NCI-H526 treated with DMSO at 0.1 percent for 48 hours (cell line): ENCODE results near the gene MCFD2.

Experiments used
- DNase-seq: peaks from one replicate; lab custom pipeline; 2025; lab: John Stamatoyannopoulos, UW

The MCFD2 gene

DNA sequence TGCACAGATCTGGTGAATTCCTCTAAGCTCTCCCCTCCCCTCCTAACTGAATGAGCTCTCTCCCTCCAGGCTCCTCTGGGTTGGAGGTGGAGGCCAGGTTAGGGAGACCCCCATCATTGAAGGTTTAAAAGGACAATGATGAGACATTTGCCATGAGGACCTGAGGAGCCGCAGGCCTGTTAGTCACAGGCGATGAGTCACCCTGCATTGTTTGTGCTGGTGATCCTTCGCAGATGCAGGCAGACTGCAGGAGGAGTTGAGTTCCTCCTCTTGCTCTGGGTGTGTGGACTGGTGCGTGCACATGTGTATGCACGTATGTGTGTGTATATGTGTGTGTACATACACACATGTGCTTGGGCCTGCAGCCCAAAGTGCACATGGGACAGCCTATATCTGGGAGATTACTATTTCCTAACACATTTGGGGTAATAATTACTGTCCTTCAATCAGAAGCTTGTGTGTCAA lies 42.0 kb downstream of the MCFD2 start:
- DNase-seq = no peak

DNA sequence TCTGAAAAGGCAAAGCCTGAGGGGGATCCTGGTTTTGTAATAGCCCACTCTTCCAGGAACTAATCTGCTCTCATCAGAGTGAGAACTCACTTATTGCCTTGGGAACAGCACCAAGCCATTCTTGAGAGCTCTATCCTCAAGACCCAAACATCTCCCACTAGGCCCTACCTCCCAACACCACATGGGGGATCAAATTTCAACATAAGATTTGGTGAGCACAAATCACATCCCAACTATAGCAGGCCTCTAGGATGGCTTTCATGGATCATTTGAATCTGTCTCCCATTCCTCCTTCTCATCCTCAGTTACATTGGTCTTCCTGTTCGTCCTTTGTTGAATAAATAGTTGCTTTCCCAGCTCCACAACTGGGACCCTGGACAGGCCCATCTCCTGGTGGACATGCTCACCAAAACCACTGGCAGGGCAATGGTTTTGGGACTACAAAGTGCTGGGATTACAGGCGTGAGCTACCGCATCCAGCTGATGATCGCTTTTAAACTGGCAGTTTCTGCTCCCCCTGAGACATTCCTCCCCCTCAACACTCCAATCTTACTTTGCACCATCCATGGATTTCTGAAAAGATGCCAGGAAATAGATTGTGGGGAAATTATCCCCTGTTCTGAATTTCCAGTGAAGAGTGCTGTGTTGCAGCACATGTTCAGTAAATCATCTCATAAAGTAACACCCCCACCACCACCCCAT lies 42.6 kb downstream of the MCFD2 start:
- no peak for DNase-seq

DNA sequence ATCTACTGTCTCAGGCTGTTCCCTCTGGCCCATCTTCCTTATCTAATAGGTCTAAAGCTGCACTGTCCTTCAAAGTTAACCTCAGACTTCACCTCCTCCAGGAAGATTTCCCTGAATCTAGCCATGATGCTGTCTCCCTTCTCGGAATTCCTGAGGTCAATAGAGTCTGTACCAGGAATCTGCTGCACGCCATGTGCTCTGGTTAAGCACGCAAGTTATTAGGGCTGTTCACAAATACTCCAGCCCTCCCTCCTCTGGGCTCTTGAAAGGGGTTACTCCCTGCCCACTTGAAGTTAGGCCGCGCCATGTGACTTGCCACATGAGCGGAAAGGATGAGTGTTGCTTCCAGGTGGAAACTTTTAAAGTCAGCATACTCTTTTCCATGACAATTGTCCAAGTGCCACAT lies 43.6 kb downstream of the MCFD2 start:
- no peak for DNase-seq

DNA sequence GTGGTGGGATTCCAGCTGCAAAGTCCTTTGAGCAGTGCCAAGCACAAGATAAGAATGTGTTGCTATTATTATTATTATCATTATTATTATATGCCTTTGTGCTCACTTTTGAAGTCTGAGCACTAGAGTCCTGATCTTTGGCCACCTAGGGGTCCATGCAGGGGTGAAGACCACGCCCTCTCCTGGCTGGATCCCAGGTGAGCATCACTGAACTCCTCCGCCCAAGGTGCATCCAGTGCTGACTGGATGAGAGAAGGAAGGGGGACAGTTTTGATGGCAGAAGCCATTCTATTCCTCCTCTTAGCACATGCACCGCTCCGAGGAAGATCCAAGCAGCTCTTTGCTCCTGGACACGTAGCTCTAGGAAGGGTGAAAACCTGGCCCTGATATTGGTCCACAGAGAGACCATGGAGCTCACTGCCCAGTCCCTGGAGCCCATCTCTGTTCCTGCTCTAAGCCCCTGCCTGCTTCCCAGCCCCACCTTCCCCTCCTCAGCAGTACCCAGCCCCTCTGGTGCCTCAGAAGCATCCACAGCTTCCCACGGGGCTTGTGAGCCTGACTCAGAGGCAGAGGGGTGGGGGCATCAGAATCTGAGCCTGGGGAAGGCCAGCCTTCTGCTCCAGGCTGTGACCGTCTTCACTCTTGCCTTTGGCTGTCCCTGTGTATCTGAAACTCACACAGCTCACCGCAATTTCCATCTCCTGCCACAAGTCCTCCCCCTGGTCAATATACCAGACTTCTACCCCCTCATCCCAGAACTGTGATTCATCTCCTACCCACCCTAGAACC lies 45.4 kb downstream of the MCFD2 start:
- no peak for DNase-seq

GRCh38 chr2:46869621-46870020 lies 46.0 kb downstream of the MCFD2 start:
- DNase-seq = no peak

GRCh38 chr2:46866770-46867246 lies 48.8 kb downstream of the MCFD2 start:
- DNase-seq = no peak

DNA sequence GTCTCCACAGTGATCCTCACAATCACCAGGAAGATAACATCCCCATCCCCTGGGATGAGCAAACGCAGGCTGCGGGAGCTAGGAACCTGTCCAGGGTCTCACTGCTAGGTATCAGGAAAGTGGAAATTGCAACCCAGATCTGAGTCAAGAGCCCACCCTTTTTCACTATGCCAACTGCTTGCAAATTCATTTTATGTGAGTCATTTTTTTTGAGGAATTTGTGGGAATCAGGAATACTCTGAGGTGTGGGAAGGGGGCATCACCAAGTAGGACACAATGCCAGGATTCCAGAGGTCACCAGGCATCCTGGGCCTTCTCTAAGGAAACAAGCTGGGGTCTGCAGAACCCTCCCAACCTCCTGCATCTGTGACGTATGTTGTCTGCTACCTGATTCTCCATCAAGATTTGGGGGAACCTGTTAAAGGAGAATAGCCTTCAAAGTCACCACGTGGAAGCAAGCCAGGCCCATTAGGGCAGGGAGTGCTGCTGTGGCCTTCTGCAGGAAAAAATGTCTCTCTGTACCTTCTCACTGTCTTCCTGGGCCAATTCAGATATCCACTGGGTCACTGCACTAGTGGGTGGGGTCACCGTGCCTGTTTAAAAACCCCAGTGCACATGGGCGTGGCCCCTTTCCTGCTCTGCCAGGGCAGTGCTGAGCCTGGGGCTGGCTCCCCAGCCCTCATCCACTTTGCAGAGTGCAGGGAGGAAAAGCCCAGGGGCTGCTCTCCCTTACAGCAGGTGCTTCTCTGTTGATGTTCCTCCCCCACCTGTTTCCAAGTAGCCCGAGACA lies 50.2 kb downstream of the MCFD2 start:
- DNase-seq = no peak

DNA sequence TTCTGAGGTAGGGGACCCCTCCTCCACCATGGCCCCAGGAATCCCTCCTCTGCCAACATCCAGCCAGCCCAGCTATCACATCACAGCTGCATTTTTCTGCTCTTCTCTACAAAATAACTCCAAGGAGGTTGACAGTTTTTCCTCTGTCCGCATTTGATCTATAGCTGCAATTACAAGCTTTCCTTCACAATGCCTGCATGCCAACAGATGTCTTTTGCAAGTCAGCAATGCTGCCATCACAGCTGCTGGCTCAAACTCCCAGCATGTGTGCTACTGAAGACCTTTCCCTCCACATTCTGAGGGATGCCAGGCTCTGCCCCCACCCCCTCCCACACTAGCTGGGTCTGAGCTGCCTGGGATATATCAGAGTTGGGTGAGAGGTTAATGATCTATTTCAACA lies 51.7 kb downstream of the MCFD2 start:
- no peak for DNase-seq

GRCh38 chr2:46862514-46862913 lies 53.1 kb downstream of the MCFD2 start:
- no peak for DNase-seq

GRCh38 chr2:46861916-46862315 lies 53.7 kb downstream of the MCFD2 start:
- no peak for DNase-seq

- no peak for DNase-seq
These were observed 56.1 kb downstream of the MCFD2 start for GRCh38 chr2:46859482-46859881.

DNA sequence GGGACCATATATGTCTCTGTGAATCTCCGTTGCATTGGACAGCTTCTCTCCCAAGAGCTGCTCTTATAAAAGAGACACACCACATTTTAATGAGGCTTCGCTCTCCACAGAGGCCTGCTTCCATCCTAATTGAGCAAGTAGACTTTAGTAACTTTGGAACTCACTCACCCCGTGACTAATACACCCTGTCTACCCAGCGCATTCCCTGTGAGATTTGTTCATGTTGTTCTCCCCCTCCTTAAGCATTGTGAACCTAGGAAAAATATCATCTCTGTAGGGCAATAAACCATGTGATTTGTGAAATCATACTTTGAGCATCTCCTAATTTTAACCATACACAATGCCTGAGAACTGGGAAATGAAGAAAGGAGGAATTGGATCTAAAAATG lies 56.9 kb downstream of the MCFD2 start:
- no peak for DNase-seq

- no peak for DNase-seq
These were observed 57.5 kb downstream of the MCFD2 start for GRCh38 chr2:46857871-46858701.

DNA sequence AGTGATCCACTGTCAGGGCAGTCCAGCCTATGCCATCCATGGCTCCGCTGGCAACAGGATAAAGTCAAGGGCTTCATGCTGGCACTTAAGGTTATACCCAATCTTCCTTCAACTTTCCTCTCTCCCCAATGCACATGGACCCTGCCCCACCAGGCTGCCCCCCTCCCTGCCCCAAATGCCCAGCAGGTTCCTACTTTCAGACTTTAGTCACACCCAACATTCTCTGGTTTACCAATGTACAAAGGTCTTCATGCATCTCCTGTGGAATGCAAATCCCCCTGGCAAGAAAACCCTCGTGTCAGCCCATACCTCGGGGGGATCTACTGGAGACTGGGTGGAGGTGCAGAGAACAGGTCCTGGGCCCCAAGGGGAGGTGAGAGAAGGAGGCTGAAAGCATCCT lies 59.3 kb downstream of the MCFD2 start:
- DNase-seq = no peak

DNA sequence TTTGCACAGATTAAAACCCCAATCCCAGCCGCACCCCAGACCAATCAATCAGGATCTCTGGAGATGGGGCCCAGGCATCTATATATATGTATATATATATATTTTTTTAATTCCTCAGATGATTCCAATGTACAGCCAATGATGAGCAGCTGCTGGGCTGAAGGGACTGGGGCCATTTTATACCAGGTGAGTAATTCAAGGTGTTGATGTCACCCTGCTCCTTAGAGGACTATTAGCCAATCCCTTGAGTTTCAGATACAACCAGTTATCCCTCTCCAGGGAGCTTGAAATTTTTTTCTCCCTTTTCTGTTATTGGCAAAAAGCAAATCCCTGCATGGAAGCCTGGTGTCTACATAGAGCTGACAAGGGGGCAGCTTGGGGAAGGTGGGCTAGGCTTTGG lies 59.8 kb downstream of the MCFD2 start:
- no peak for DNase-seq

GRCh38 chr2:46854260-46854659 lies 61.3 kb downstream of the MCFD2 start:
- no peak for DNase-seq

- no peak for DNase-seq
These were observed 63.0 kb downstream of the MCFD2 start for GRCh38 chr2:46852598-46852997.

DNA sequence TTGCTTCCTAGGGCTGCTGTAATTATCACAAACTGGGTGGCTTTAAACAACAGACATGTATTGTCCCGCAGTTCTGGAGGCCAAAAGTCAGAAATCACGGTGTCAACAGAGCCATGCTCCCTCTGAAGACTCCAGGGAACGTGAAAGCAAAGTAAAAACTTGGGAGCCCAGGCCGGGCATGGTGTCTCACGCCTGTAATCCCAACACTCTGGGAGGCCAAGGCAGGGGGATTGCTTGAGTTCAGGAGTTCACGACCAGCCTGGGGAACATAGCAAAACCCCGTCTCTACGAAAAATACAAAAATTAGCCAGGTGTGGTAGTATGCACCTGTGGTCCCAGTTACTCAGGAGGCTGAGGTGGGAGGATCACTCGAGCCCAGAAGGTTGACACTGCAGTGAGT lies 63.5 kb downstream of the MCFD2 start:
- no peak for DNase-seq
